Astrocyte (in vitro differentiated cells and primary cell): ENCODE data around the gene CNTROB. TPM values are rescaled to one million over a fixed set of nuclear protein-coding genes. Genes with fewer than 3 reads are reported as not detected.

ENCODE experiments used
- DNase-seq: peaks from one replicate; pipeline ENCODE4 v3.0.0-alpha.2; 2010; ENCODE audit warnings: low read depth
- FAIRE-seq: peaks from 2 replicates; lab custom pipeline; 2011; peaks lifted over from hg19 to GRCh38; lab: Jason Lieb, UNC
- H2AFZ ChIP-seq: 2 replicates; pipeline ENCODE4 v1.6.0; 2012; ENCODE audit warnings: low read depth, low read length, inconsistent platforms
- H3K27ac ChIP-seq: 2 replicates; pipeline ENCODE4 v1.5.1; 2011; ENCODE audit warnings: low read depth, low read length, inconsistent platforms
- H3K27me3 ChIP-seq: 2 replicates; pipeline ENCODE4 v1.6.0; 2011; ENCODE audit warnings: low read length, inconsistent platforms; ENCODE audit not compliant: insufficient read depth
- H3K36me3 ChIP-seq: 2 replicates; pipeline ENCODE4 v1.5.1; 2011; ENCODE audit warnings: low read length, inconsistent platforms; ENCODE audit not compliant: insufficient read depth
- H3K4me1 ChIP-seq: 2 replicates; pipeline ENCODE4 v1.5.1; 2011; ENCODE audit warnings: low read length, inconsistent platforms; ENCODE audit not compliant: insufficient read depth
- H3K4me2 ChIP-seq: 2 replicates; pipeline ENCODE4 v1.6.0; 2012; ENCODE audit warnings: low read length, inconsistent platforms
- H3K4me3 ChIP-seq: 2 replicates; pipeline ENCODE4 v1.5.1; 2011; ENCODE audit warnings: low read depth, mild to moderate bottlenecking, low read length, inconsistent platforms; ENCODE audit not compliant: insufficient read depth
- H3K79me2 ChIP-seq: 2 replicates; pipeline ENCODE4 v1.6.0; 2012; ENCODE audit warnings: mild to moderate bottlenecking, low read length, inconsistent platforms; ENCODE audit not compliant: insufficient read depth
- H3K9ac ChIP-seq: 2 replicates; pipeline ENCODE4 v1.6.0; 2012; ENCODE audit warnings: mild to moderate bottlenecking, low read length, inconsistent platforms
- H3K9me3 ChIP-seq: 2 replicates; pipeline ENCODE4 v1.5.1; 2012; ENCODE audit warnings: low read depth, mild to moderate bottlenecking, low read length, inconsistent platforms; ENCODE audit not compliant: insufficient read depth
- H4K20me1 ChIP-seq: 2 replicates; pipeline ENCODE4 v1.6.0; 2012; ENCODE audit warnings: low read length, inconsistent platforms; ENCODE audit not compliant: insufficient read depth
- H3K27ac Mint-ChIP-seq: one replicate; pipeline ENCODE4 v1.8.0; 2021; ENCODE audit warnings: mild to moderate bottlenecking, mixed read lengths; ENCODE audit not compliant: unreplicated experiment
- H3K27me3 Mint-ChIP-seq: one replicate; pipeline ENCODE4 v1.8.0; 2021; ENCODE audit warnings: low read depth, mixed read lengths; ENCODE audit not compliant: unreplicated experiment
- H3K36me3 Mint-ChIP-seq: one replicate; pipeline ENCODE4 v1.8.0; 2021; ENCODE audit warnings: low read depth, mixed read lengths; ENCODE audit not compliant: unreplicated experiment
- H3K4me1 Mint-ChIP-seq: one replicate; pipeline ENCODE4 v1.8.0; 2021; ENCODE audit warnings: low read depth, mixed read lengths; ENCODE audit not compliant: unreplicated experiment
- H3K4me3 Mint-ChIP-seq: one replicate; pipeline ENCODE4 v1.8.0; 2021; ENCODE audit warnings: mild to moderate bottlenecking, moderate library complexity, mixed read lengths; ENCODE audit not compliant: unreplicated experiment
- H3K9me3 Mint-ChIP-seq: one replicate; pipeline ENCODE4 v1.8.0; 2021; ENCODE audit warnings: mild to moderate bottlenecking, mixed read lengths; ENCODE audit not compliant: unreplicated experiment
- EZH2 ChIP-seq: IDR thresholded peaks from 2 replicates; pipeline ENCODE4 v1.6.1; 2012; ENCODE audit warnings: mild to moderate bottlenecking, low read length, inconsistent platforms; ENCODE audit not compliant: insufficient read depth
- total RNA-seq: library from RNA; stranded (reverse); gene quantifications from 2 replicates; pipeline ENCODE4 v1.2.1, GENCODE V29; 2021
- TF ChIP-seq, protein P1 (sequence below): IDR thresholded peaks from 2 replicates; pipeline ENCODE4 v1.5.1; 2011; ENCODE audit warnings: low read depth, mild to moderate bottlenecking, inconsistent platforms, low read length, moderate library complexity; ENCODE audit not compliant: insufficient read depth

CNTROB gene
- total RNA-seq, 1 donor from 2014 or later = 25.3 TPM

GRCh38 chr17:7984904-7985303 is 52.9 kb downstream of the CNTROB start:
- H3K9me3 ChIP-seq = no peaks in the 10 kb centered on the region
- H2AFZ ChIP-seq = no peak overlapping the region
- H3K4me1 ChIP-seq = peaks cover 20% of the 10 kb centered on the region
- no peak overlapping the region for H3K27ac Mint-ChIP-seq
- peaks cover 8% of the 10 kb centered on the region for H3K27me3 Mint-ChIP-seq
- H3K4me3 ChIP-seq = no peak overlapping the region
- peaks cover 14% of the 10 kb centered on the region for H3K4me1 Mint-ChIP-seq
- H3K9me3 Mint-ChIP-seq = no peaks in the 10 kb centered on the region
- no peaks in the 10 kb centered on the region for H4K20me1 ChIP-seq
- TF ChIP-seq EZH2 = no peak
- TF ChIP-seq, protein P1, sequence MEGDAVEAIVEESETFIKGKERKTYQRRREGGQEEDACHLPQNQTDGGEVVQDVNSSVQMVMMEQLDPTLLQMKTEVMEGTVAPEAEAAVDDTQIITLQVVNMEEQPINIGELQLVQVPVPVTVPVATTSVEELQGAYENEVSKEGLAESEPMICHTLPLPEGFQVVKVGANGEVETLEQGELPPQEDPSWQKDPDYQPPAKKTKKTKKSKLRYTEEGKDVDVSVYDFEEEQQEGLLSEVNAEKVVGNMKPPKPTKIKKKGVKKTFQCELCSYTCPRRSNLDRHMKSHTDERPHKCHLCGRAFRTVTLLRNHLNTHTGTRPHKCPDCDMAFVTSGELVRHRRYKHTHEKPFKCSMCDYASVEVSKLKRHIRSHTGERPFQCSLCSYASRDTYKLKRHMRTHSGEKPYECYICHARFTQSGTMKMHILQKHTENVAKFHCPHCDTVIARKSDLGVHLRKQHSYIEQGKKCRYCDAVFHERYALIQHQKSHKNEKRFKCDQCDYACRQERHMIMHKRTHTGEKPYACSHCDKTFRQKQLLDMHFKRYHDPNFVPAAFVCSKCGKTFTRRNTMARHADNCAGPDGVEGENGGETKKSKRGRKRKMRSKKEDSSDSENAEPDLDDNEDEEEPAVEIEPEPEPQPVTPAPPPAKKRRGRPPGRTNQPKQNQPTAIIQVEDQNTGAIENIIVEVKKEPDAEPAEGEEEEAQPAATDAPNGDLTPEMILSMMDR = no peak
- H3K27me3 ChIP-seq = no peaks in the 10 kb centered on the region
- no peak overlapping the region for H3K27ac ChIP-seq
- H3K4me2 ChIP-seq = no peak overlapping the region
- no peaks in the 10 kb centered on the region for H3K36me3 Mint-ChIP-seq
- no peak overlapping the region for H3K9ac ChIP-seq
- no peaks in the 10 kb centered on the region for H3K36me3 ChIP-seq
- no peak overlapping the region for H3K4me3 Mint-ChIP-seq
- no peaks in the 10 kb centered on the region for H3K79me2 ChIP-seq
- DNase-seq (no peak), FAIRE-seq (no peak)

GRCh38 chr17:7987112-7987893 is 55.3 kb downstream of the CNTROB start:
- Histone ChIP-seq H3K9ac (no peak overlapping the region), H3K4me3 (no peak overlapping the region), H3K4me1 (peaks cover 17% of the 10 kb centered on the region), H2AFZ (peak overlapping the region; percentile 32), H3K27ac (no peak overlapping the region), H3K27me3 (no peaks in the 10 kb centered on the region), H3K4me2 (peak overlapping the region; percentile 20), H4K20me1 (no peaks in the 10 kb centered on the region), H3K36me3 (no peaks in the 10 kb centered on the region), H3K9me3 (no peaks in the 10 kb centered on the region), H3K79me2 (no peaks in the 10 kb centered on the region)
- H3K27ac Mint-ChIP-seq = no peak overlapping the region
- peaks cover 6% of the 10 kb centered on the region for H3K4me1 Mint-ChIP-seq
- no peaks in the 10 kb centered on the region for H3K36me3 Mint-ChIP-seq
- peak; percentile 32 for DNase-seq
- no peaks in the 10 kb centered on the region for H3K9me3 Mint-ChIP-seq
- peaks cover 8% of the 10 kb centered on the region for H3K27me3 Mint-ChIP-seq
- no peak overlapping the region for H3K4me3 Mint-ChIP-seq
- TF ChIP-seq EZH2 = no peak
- FAIRE-seq = no peak

DNA sequence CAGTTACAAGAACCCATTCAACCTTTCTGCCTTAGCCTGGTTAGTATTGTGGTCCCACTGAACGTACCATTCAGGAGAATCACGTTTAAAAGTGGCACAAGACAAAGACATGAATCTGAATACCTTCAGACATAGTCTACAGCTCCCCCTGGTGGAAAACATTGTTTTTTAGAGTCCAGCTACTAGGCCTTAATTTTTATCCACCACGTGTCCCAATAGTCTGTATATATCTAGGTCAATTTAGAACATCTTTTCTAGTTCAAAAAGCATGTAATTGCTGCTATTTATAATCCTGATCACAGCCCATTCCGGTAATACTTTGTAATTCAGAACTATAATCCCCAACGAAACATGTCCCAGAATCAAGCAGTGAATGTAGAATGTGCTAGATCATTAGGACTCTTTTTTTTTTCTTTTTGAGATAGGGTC is 56.8 kb downstream of the CNTROB start:
- H3K36me3 ChIP-seq = no peaks in the 10 kb centered on the region
- no peak overlapping the region for H3K4me3 ChIP-seq
- FAIRE-seq (peak; percentile 85), DNase-seq (peak; percentile 67)
- H3K9me3 ChIP-seq = no peaks in the 10 kb centered on the region
- no peak for TF ChIP-seq EZH2
- TF ChIP-seq, protein P1 = peak; percentile 66
- H3K9ac ChIP-seq = no peak overlapping the region
- H4K20me1 ChIP-seq = no peaks in the 10 kb centered on the region
- no peak overlapping the region for H3K27ac Mint-ChIP-seq
- no peak overlapping the region for H3K4me2 ChIP-seq
- H2AFZ ChIP-seq = no peak overlapping the region
- H3K79me2 ChIP-seq = no peaks in the 10 kb centered on the region
- H3K36me3 Mint-ChIP-seq = no peaks in the 10 kb centered on the region
- H3K27ac ChIP-seq = no peak overlapping the region
- H3K4me3 Mint-ChIP-seq = no peak overlapping the region
- no peaks in the 10 kb centered on the region for H3K9me3 Mint-ChIP-seq
- H3K27me3 ChIP-seq = peaks cover 2% of the 10 kb centered on the region
- peaks cover 2% of the 10 kb centered on the region for H3K4me1 Mint-ChIP-seq
- peaks cover 12% of the 10 kb centered on the region for H3K27me3 Mint-ChIP-seq
- H3K4me1 ChIP-seq = peaks cover 13% of the 10 kb centered on the region
